ENCODE measurements around the gene MED22.

DNA sequence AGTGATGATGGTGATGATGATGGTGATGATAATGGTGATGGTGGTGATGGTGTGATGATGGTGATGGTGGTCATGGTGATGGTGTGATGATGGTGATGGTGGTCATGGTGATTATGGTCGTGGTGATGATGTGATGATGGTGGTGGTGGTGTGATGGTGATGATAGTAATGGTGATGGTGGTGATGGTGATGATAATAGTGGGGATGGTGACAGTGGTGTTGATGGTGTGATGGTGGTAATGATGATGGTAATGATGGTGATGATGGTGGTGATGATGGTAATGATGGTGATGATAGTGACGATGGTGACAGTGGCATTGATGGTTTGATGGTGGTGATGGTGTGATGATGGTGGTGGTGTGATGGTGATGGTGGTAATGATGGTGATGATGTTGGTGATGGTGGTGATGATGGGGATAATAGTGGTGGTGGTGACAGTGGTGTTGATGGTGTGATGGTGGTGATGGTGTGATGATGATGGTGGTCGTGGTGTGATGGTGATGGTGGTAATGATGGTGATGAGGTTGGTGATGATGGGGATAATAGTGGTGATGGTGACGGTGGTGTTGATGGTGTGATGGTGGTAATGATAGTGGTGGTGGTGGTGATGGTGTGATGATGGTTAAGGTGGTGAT lies 34.7 kb upstream of the MED22 start:
- no peak for TF ChIP-seq EP300 (IDR thresholded peaks at IDR 0.05; ENCODE audit: low read depth)
- TF ChIP-seq, protein P1, sequence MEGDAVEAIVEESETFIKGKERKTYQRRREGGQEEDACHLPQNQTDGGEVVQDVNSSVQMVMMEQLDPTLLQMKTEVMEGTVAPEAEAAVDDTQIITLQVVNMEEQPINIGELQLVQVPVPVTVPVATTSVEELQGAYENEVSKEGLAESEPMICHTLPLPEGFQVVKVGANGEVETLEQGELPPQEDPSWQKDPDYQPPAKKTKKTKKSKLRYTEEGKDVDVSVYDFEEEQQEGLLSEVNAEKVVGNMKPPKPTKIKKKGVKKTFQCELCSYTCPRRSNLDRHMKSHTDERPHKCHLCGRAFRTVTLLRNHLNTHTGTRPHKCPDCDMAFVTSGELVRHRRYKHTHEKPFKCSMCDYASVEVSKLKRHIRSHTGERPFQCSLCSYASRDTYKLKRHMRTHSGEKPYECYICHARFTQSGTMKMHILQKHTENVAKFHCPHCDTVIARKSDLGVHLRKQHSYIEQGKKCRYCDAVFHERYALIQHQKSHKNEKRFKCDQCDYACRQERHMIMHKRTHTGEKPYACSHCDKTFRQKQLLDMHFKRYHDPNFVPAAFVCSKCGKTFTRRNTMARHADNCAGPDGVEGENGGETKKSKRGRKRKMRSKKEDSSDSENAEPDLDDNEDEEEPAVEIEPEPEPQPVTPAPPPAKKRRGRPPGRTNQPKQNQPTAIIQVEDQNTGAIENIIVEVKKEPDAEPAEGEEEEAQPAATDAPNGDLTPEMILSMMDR (IDR thresholded peaks at IDR 0.05) = no peak
- TF ChIP-seq POLR2AphosphoS5 (IDR thresholded peaks at IDR 0.05) = no peak

All from transverse colon (tissue), 4 donors.